GM21423 (cell line): ENCODE results near the gene MEF2A.

Experiments
- ATAC-seq: cut with Tn5 transposase; IDR thresholded peaks from one replicate; pipeline ENCODE4 v1.9.1; 2021; ENCODE audit warnings: mild to moderate bottlenecking, moderate library complexity; ENCODE audit not compliant: unreplicated experiment

The MEF2A gene

GRCh38 chr15:99696096-99696495 is 130.3 kb downstream of the MEF2A start:
- ATAC-seq, result no peak

DNA sequence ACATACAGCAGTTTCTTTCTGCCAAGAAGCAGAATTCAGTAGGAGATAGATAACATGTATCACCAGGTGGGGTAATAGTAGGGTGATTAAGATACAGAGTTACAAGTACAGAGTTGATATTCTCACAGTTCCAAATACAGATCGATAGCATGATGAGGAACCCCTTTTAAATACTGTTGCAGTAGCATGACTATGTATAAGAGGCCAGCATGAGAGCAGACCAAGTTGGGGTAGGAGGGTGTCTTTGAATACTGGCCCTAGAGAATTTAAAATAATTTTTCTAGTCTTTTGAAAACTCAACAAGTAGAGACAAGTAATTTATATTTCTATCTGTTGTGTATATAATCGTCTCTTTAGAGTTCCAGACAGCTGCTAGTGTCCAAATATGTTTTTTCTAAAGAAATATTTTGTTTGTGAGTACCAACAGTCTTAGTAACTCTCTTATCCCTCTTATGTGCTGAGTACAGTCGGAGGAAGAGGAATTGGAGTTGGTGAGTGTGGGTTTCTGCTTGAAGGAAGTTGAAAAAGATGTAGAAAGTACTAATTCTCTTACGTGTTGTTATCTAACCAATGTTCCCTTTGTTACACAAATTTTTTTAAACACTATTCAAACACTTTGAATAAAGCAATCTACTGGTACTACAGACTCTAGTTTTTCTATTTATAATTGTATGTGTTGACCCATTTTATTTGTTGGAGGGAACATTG is 137.3 kb downstream of the MEF2A start:
- ATAC-seq, result no peak

DNA sequence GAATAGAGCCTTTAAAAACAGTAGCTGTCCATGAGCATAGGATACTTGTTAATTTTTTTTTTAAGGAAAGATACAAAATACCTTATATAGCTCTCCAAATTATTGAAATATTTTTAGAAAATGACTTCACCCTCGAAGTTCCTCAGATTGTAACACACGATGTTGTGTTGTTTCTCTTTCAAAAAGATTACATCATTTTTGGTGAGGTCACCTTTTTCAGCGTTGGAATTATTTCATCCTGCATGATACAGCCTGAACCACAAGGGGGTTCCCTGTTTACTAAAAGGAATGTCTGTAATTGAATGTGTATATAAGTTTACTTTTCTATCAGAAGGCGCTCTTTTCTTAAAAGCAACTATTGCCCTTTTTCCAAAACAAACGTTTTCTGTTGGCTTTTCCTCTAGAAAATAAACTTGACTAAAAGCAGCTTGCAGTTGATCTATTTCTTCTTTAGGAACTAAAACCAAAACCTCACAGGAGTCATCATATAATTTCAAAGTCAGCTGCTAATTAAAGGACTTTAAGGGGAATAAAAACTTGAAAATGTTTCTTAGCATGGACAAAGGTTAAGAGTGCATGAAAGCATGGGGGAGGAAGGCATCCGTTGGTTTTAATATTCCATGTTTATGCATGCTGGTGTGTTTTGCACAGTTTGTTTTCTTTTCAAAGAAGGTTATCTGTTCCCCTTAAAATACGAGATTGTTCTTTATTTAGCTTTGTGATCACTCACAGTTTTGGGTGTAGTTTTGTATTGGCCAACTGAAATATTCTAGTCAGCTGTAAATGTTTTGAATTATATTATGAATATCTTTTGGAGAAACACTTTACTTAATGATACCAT is 138.0 kb downstream of the MEF2A start:
- peak; percentile 45 for ATAC-seq

DNA sequence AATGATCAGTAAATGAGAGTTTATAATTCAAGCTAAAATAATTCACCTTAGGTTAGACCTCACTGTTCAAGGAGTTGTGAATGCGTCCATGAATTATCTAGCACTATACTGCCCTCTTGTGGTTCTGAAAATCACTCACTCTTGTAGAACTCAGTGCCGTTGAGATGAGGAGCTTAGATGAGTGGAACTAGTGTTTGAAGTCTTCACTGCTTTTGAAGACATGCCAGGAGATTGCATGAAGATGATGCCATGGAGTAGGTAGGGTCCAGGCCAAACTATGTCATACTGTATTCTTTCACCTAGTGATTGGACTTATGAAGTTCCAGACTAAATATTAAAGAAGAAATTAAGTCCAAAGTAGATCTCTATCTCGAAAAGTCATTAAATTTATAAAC is 138.7 kb downstream of the MEF2A start:
- peak; percentile 64 for ATAC-seq

DNA sequence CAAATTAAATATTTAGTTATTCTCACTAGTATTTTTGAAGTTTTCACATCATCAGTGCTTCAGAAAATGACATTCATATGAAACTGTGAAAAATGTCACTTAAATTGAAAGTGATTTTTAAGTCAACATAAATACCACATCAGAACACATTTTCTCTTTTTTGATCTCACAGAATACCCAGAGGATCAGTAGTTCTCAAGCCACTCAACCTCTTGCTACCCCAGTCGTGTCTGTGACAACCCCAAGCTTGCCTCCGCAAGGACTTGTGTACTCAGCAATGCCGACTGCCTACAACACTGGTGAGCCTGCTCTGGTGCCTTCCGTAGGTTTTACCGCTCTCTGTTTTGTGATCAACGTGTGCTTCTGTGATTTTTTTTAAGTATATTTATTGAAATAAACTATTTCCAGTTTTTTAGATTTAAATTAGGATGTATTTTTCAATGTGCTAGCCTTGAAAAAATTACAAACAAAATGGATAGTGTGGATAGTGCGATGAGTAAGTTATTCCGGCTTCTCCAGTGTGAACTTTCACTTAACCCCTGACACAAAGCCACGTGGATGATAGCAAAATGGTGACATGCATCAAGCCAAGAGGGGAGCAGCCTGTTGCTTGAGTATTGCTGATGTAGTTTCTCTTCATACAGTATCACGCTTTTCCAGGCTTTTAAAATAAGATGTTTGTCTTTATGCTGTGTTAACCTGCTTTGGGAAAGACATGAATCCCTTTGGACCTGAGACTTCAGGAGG is 140.9 kb downstream of the MEF2A start:
- no peak for ATAC-seq

GRCh38 chr15:99707473-99708270 is 141.9 kb downstream of the MEF2A start:
- peak; percentile 39 for ATAC-seq

DNA sequence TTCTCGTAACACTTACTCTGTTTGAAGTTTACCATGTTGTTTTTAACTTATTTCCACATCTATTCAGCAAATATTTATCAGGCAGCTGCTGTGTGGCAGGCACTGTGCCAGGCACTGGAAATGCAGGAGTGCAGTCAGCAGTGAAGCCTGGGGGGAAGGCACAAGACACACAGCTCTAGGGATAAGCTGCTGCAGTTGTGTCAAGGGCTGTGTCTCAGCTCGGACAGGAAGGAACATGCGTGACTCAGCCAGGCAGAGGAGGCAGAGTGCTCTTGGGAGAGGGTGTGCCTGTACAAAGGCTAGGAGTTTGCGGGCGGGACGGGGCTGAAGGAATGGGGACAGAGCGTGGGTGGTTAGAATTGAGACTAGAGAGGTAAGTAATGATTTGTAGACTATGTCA is 142.8 kb downstream of the MEF2A start:
- no peak for ATAC-seq

DNA sequence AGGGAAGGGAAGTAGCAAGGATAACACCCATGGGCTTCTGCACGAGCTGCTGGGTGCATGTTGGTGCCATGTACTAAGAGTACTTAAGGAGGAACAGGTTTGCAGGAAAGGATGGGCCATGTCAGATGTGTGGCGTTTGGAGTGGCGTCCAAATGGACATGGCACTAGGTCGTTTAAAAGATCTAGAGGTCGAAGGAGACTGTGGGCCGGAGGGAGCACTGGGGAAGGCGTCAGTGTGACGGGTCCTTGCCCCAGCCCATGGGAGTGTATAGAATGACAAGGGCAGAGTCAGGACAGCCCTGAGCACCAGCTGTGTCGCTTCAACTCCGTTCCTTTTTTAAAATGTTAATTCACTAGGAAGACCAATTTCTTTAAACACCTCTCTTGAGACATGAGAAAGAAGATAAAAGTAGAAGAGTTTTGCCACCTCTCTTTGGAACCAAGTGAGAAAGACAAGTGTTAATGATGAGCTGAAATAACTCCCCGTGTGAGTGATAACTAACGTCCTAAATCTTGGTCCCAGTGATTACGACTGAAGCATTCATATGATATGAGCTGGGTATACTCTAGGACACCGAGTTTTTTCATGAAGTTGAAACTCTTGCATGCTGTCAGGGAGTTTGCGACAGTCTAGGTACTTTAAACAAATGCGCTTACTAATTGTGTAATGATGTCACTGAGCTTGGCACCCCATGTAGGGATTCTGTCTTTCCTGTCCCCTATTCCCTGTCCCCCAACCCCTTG is 143.6 kb downstream of the MEF2A start:
- ATAC-seq, result no peak

- no peak for ATAC-seq
These were observed 145.8 kb downstream of the MEF2A start for GRCh38 chr15:99711625-99712024.

DNA sequence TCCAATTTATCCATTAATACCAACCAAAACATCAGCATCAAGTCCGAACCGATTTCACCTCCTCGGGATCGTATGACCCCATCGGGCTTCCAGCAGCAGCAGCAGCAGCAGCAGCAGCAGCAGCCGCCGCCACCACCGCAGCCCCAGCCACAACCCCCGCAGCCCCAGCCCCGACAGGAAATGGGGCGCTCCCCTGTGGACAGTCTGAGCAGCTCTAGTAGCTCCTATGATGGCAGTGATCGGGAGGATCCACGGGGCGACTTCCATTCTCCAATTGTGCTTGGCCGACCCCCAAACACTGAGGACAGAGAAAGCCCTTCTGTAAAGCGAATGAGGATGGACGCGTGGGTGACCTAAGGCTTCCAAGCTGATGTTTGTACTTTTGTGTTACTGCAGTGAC is 146.6 kb downstream of the MEF2A start:
- no peak for ATAC-seq

DNA sequence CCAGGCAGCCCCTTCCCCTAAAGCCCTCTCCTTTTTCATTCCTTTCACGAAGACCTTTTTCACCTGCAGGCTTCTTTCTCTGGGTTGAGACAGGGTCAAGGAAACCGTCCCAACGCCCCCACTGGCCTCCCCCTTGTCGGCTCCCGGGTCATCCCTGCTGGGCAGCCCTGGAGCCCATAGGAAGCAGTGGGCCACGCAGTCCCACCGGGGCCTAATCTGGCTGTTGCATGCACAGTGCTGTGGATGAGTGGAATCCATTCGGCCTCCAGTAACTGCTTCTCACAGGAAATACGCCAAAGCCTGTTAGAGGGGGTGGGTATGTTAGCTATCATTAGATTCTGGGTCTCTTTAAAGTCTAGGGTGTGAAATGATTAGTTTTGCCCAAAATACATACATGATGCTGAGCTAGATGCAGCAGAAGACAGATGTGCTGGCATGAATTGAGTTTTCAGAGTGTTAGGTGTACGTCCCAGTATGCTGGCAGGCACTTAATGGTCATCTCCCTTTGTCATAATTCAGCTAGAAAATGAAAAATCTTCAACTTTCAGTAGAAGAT is 150.8 kb downstream of the MEF2A start:
- no peak for ATAC-seq

- ATAC-seq, result peak; percentile 27
These were observed 151.6 kb downstream of the MEF2A start for GRCh38 chr15:99717161-99718009.

- no peak for ATAC-seq
These were observed 152.6 kb downstream of the MEF2A start for GRCh38 chr15:99718421-99718820.

DNA sequence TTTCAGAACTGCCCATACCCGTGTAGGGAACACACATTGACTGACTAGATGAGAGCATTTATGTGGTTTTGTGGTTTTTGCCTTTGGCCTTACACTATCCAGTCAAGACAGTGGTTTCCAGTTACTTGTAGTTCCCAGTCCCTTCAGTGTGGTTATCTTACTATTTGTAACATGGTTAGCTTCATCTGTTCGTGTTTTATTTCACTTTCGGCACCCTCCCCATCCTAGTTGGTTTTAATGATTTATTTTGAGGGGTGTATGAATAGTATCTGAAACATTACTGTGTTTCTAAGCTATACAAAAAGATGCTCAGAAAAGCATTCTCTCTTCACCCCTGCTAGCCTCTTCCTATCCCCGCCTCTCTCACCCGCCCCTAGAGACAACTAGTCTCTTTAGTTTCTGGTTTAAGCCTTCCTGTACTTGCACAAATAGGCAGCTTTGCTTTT is 153.3 kb downstream of the MEF2A start:
- peak; percentile 79 for ATAC-seq

DNA sequence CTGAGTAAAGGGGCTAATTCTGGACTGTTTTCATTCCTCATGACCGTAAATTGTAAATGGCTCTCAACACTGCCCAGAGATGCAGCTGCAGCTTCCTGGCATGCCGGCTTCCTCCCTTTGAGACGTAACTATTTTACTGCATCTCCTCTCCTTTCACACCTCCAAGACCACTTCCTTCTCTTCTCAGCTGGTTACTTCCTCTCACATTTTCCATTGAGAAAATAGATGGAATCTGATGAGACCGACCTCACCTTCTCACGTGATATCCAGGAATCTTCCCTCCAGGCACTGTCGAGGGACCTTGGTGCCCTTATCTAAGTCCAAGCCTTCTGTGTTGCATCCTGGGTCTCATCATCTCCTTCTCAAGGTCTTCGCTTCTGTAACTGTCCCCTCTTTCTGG is 154.7 kb downstream of the MEF2A start:
- ATAC-seq, result no peak

DNA sequence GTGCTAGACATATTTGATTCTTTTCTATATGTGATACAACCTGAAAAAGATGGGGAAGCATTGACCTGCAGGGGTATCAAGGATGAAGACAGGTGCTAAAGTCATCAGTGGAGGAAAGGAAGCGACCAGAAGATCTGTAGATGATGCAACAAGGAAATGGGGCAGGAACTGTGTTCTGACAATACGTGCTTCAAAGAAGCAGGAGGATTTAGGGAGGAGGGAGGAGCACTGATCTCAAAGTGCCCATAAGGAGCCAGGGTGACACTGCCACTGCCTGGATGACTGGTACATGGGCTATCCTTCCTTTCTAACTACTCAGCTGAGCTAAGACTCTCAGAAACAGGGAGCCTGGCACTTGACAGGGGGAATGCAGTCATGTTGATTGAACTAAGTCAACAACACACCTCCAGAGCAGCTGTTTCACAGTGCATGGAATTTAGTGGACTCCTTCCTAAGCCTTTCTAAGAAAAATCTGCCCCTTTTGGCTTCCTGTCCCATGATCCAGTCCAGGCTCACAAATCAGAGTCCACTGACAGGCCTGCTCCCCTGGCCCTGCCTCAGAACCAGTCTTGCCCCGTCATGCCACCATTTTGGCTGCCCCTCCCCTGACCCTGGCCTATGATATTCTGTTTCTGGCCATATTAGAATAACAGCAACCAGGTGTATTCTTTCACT is 155.5 kb downstream of the MEF2A start:
- ATAC-seq, result no peak

GRCh38 chr15:99721896-99722295 is 156.1 kb downstream of the MEF2A start:
- no peak for ATAC-seq

DNA sequence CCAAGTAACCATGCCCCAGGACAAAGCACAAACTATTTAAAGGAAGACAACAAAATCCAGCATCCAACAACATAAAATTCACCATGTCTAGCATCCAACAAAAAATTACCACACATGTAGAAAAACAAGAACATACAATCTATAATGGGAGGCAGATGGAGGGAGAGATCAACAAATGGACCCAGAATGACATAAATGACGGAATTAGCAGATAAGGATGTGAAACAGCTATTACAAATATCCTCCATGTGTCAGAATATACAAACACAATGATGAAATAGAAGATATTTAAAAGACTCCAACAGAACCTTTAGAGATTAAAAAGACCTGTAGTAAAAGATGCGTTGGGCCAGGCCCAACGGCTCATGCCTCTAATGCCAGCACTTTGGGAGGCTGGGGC is 156.6 kb downstream of the MEF2A start:
- ATAC-seq, result no peak
